HG03432 (cell line): ENCODE data around the gene RASGRP3.

ENCODE experiments used
- ATAC-seq: cut with Tn5 transposase; IDR thresholded peaks from one replicate; pipeline ENCODE4 v1.9.1; 2021; ENCODE audit warnings: mild to moderate bottlenecking, moderate library complexity; ENCODE audit not compliant: unreplicated experiment

RASGRP3 gene

GRCh38 chr2:33491441-33492084 is 15.1 kb downstream of the RASGRP3 start:
- no peak for ATAC-seq

GRCh38 chr2:33492399-33493134 is 16.1 kb downstream of the RASGRP3 start:
- ATAC-seq = no peak

- peak; percentile 61 for ATAC-seq
Observed at GRCh38 chr2:33494155-33494779, 17.8 kb downstream of the RASGRP3 start.

- no peak for ATAC-seq
Observed at GRCh38 chr2:33494877-33495641, 18.6 kb downstream of the RASGRP3 start.

GRCh38 chr2:33495683-33496082 is 19.2 kb downstream of the RASGRP3 start:
- ATAC-seq = no peak

- no peak for ATAC-seq
Observed at GRCh38 chr2:33496150-33496549, 19.7 kb downstream of the RASGRP3 start.

- no peak for ATAC-seq
Observed at GRCh38 chr2:33496726-33497125, 20.3 kb downstream of the RASGRP3 start.

GRCh38 chr2:33497221-33497650 is 20.8 kb downstream of the RASGRP3 start:
- ATAC-seq = peak; percentile 62

GRCh38 chr2:33498291-33498956 is 22.0 kb downstream of the RASGRP3 start:
- peak; percentile 35 for ATAC-seq

- no peak for ATAC-seq
Observed at GRCh38 chr2:33500177-33500576, 23.7 kb downstream of the RASGRP3 start.

GRCh38 chr2:33502025-33502424 is 25.6 kb downstream of the RASGRP3 start:
- ATAC-seq = no peak

GRCh38 chr2:33503002-33503401 is 26.6 kb downstream of the RASGRP3 start:
- ATAC-seq = no peak

GRCh38 chr2:33505966-33506365 is 29.5 kb downstream of the RASGRP3 start:
- no peak for ATAC-seq

GRCh38 chr2:33509908-33510585 is 33.6 kb downstream of the RASGRP3 start:
- no peak for ATAC-seq

- ATAC-seq = no peak
Observed at GRCh38 chr2:33510586-33510968, 34.1 kb downstream of the RASGRP3 start.

- no peak for ATAC-seq
Observed at GRCh38 chr2:33511141-33511540, 34.7 kb downstream of the RASGRP3 start.

GRCh38 chr2:33512112-33512511 is 35.7 kb downstream of the RASGRP3 start:
- no peak for ATAC-seq

- ATAC-seq = no peak
Observed at GRCh38 chr2:33513480-33513879, 37.0 kb downstream of the RASGRP3 start.

- ATAC-seq = no peak
Observed at GRCh38 chr2:33516456-33516995, 40.1 kb downstream of the RASGRP3 start.

GRCh38 chr2:33518200-33518599 is 41.8 kb downstream of the RASGRP3 start:
- no peak for ATAC-seq
